ENCODE data around the gene HEG1.

DNA sequence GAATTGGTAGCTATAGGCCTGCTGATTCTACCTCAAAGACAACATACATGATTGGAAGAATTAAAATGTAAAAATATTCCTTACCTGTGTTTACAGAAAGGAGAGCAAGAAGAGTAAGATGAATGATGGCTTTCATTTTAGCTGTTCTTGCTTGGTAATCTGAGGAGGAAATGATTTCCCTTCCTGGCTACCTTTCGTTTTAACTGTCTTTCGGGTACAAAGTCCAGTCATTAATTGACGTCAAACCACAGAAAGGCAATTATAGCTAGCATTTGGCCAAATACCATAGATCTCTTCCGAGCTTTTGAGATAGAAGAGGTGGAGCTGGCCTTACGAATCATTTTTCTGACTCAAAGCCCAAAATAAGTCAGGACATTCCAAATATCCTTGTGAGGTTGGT is 121.2 kb downstream of the HEG1 start, which contains the start of gene MUC13:
- TF ChIP-seq NBN (conservative IDR thresholded peaks at IDR 0.05) (no peak), ZNF510 (CRISPR knock-in tag; IDR thresholded peaks at IDR 0.05; ENCODE audit: low read depth) (no peak), GABPA (IDR thresholded peaks at IDR 0.05; ENCODE audit: low read depth, low read length) (no peak), GABPA (CRISPR knock-in tag; IDR thresholded peaks at IDR 0.05; ENCODE audit: low read depth) (no peak)

Measured in HepG2 (cell line).